ENCODE data around the gene INPP4A. TPM values are rescaled to one million over a fixed set of nuclear protein-coding genes. Genes with fewer than 3 reads are reported as not detected.

Gene INPP4A
- total and polyA plus RNA-seq, 2 of the 13 experiments (the other 11 are each of a cell fraction or from before 2014, with no cell fraction given), result 10.1 to 10.9 TPM

- ChIA-PET CTCF (ENCODE audit: low intra/inter-chr PET ratio, low total read pairs) (no interaction called here), POLR2A (no interaction called here)
- TF ChIP-seq FIP1L1 (IDR thresholded peaks at IDR 0.05; ENCODE audit: borderline replicate concordance, insufficient read depth, low read depth, low read length) (no peak), ZBTB2 (CRISPR knock-in tag; IDR thresholded peaks at IDR 0.05; ENCODE audit: low read depth) (no peak), ZNF12 (CRISPR knock-in tag; IDR thresholded peaks at IDR 0.05) (no peak), TAF15 (IDR thresholded peaks at IDR 0.05; ENCODE audit: low read depth, low read length, poor library complexity, severe bottlenecking) (no peak)
- Histone ChIP-seq H3K4me3 (replicated peaks in 1 of 3; ENCODE audit: insufficient read depth in 1 of 3, low read depth in 2 of 3, low read length in 3 of 3) (no peak overlapping the region), H4K20me1 (ENCODE audit: insufficient read depth, low read length) (0 out of 2 replicates have a peak, but pooled peaks cover 3% of the 10 kb centered on the region), H3K36me3 (replicated peaks in 1 of 2; ENCODE audit: control insufficient read depth in 1 of 2, insufficient read depth in 2 of 2, low read length in 2 of 2) (peaks cover 0 to 1% of the 10 kb centered on the region in 2 experiments; a peak in 2 of 5 replicates), H3K9me3 (ENCODE audit: low read length) (no peaks in the 10 kb centered on the region), H3K79me2 (ENCODE audit: insufficient read depth, low read length) (no peaks in the 10 kb centered on the region), H3K27ac (ENCODE audit: extremely low read length, insufficient read depth, low read length) (no peak overlapping the region), H3K27me3 (ENCODE audit: control insufficient read depth in 1 of 2, insufficient read depth in 2 of 2, low read length in 2 of 2) (no peaks in the 10 kb centered on the region), H3K4me1 (ENCODE audit: insufficient read depth, low read length) (no peaks in the 10 kb centered on the region), H2AFZ (ENCODE audit: low read length) (no peak overlapping the region), H3K4me2 (ENCODE audit: low read depth, low read length) (no peak overlapping the region), H3K9ac (ENCODE audit: insufficient read depth, low read depth, low read length) (no peak overlapping the region)
- no TSS peak for BruUV-seq (replicated peaks)
- no peak for DNase-seq (ENCODE audit: low spot score)
- in situ Hi-C loops (cut with HindIII; ENCODE audit: extremely low pct_ligation_motif_present, low pct_unique_long_range_greater_than_20kb), result no loop called here
- intact Hi-C loops (cut with micrococcal nuclease; ENCODE audit: unreplicated experiment), result no loop called here
- whole genome bisulfite sequencing (ENCODE audit: low lambda C conversion rate), result 96% methylated on average over 8 of the region's 8 CpGs
- no peak for ATAC-seq
- no peak for FAIRE-seq
These were observed 62.2 kb downstream of the INPP4A start for GRCh38 chr2:98506881-98507280.

- intact Hi-C loops (cut with micrococcal nuclease; ENCODE audit: unreplicated experiment), result no loop called here
- BruUV-seq (replicated peaks), result no TSS peak
- ATAC-seq, result no peak
- no peak for TF ChIP-seq RBFOX2 (IDR thresholded peaks at IDR 0.05; ENCODE audit: low read depth, low read length)
- TF ChIP-seq PBX2 (CRISPR knock-in tag; IDR thresholded peaks at IDR 0.05), result no peak
- no peak for TF ChIP-seq TEAD3 (CRISPR knock-in tag; optimal IDR thresholded peaks at IDR 0.05; ENCODE audit: borderline replicate concordance)
- TF ChIP-seq HIVEP1 (CRISPR knock-in tag; IDR thresholded peaks at IDR 0.05), result no peak
- no peak for TF ChIP-seq MXI1 (IDR thresholded peaks at IDR 0.05; ENCODE audit: borderline replicate concordance, low read depth, low read length)
- TF ChIP-seq EZH2 (conservative IDR thresholded peaks at IDR 0.05; ENCODE audit: low read depth, low read length), result no peak
- no peak for TF ChIP-seq ZNF160 (CRISPR knock-in tag; IDR thresholded peaks at IDR 0.05)
- no peak for TF ChIP-seq MEF2D (CRISPR knock-in tag; IDR thresholded peaks at IDR 0.05)
- TF ChIP-seq ZNF546 (CRISPR knock-in tag; conservative IDR thresholded peaks at IDR 0.05), result no peak
- TF ChIP-seq FUBP1 (CRISPR knock-in tag; IDR thresholded peaks at IDR 0.05; ENCODE audit: borderline replicate concordance), result no peak
These were observed 62.8 kb downstream of the INPP4A start for GRCh38 chr2:98507461-98507860.

More at GRCh38 chr2:98507461-98507860, 62.8 kb downstream of the INPP4A start:
- Histone ChIP-seq H3K4me3 (replicated peaks in 1 of 3; ENCODE audit: insufficient read depth in 1 of 3, low read depth in 2 of 3, low read length in 3 of 3) (no peak overlapping the region), H3K9ac (ENCODE audit: insufficient read depth, low read depth, low read length) (no peak overlapping the region), H3K27ac (ENCODE audit: extremely low read length, insufficient read depth, low read length) (no peak overlapping the region), H3K36me3 (replicated peaks in 1 of 2; ENCODE audit: control insufficient read depth in 1 of 2, insufficient read depth in 2 of 2, low read length in 2 of 2) (peaks cover 0 to 1% of the 10 kb centered on the region in 2 experiments; a peak in 2 of 5 replicates), H3K9me3 (ENCODE audit: low read length) (no peaks in the 10 kb centered on the region), H4K20me1 (ENCODE audit: insufficient read depth, low read length) (0 out of 2 replicates have a peak, but pooled peaks cover 3% of the 10 kb centered on the region), H3K4me2 (ENCODE audit: low read depth, low read length) (no peak overlapping the region), H3K4me1 (ENCODE audit: insufficient read depth, low read length) (no peaks in the 10 kb centered on the region), H2AFZ (ENCODE audit: low read length) (no peak overlapping the region), H3K79me2 (ENCODE audit: insufficient read depth, low read length) (no peaks in the 10 kb centered on the region), H3K27me3 (ENCODE audit: control insufficient read depth in 1 of 2, insufficient read depth in 2 of 2, low read length in 2 of 2) (no peaks in the 10 kb centered on the region)
- ChIA-PET CTCF (ENCODE audit: low intra/inter-chr PET ratio, low total read pairs) (no interaction called here), POLR2A (no interaction called here)
- WGBS (ENCODE audit: low lambda C conversion rate), result 94% methylated on average over 3 of the region's 3 CpGs
- in situ Hi-C loops (cut with HindIII; ENCODE audit: extremely low pct_ligation_motif_present, low pct_unique_long_range_greater_than_20kb), result no loop called here
- FAIRE-seq, result no peak
- no peak for DNase-seq (ENCODE audit: low spot score)
